Neural progenitor cell (in vitro differentiated cells): ENCODE measurements around the gene PDXP.

Experiments used
- EZH2 ChIP-seq: fragments of 200-600 bp; sonication (generic); IDR thresholded peaks from 2 replicates; pipeline ENCODE4 v1.6.1; 2017; ENCODE audit warnings: antibody characterized with exemption, mild to moderate bottlenecking, moderate library complexity
- EZH2phosphoT487 ChIP-seq: fragments of 200-600 bp; sonication (generic); IDR thresholded peaks from 2 replicates; pipeline ENCODE4 v1.6.1; 2017; ENCODE audit warnings: antibody characterized with exemption
- TF ChIP-seq, protein P1 (sequence below): fragments of 200-600 bp; sonication (generic); IDR thresholded peaks from 2 replicates; pipeline ENCODE4 v1.5.1; 2017; ENCODE audit warnings: antibody characterized with exemption, mild to moderate bottlenecking

- TF ChIP-seq, protein P1, sequence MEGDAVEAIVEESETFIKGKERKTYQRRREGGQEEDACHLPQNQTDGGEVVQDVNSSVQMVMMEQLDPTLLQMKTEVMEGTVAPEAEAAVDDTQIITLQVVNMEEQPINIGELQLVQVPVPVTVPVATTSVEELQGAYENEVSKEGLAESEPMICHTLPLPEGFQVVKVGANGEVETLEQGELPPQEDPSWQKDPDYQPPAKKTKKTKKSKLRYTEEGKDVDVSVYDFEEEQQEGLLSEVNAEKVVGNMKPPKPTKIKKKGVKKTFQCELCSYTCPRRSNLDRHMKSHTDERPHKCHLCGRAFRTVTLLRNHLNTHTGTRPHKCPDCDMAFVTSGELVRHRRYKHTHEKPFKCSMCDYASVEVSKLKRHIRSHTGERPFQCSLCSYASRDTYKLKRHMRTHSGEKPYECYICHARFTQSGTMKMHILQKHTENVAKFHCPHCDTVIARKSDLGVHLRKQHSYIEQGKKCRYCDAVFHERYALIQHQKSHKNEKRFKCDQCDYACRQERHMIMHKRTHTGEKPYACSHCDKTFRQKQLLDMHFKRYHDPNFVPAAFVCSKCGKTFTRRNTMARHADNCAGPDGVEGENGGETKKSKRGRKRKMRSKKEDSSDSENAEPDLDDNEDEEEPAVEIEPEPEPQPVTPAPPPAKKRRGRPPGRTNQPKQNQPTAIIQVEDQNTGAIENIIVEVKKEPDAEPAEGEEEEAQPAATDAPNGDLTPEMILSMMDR = no peak
- no peak for TF ChIP-seq EZH2phosphoT487
- TF ChIP-seq EZH2 = no peak
These were observed 31.4 kb upstream of the PDXP start for GRCh38 chr22:37627121-37627520.
